B cell (primary cell): Measurements from ENCODE around the gene SKP1. TPM values are rescaled to one million over a fixed set of nuclear protein-coding genes. Genes with fewer than 3 reads are reported as not detected.

Experiments used
- ATAC-seq: fragments of 200-7000 bp; cut with Tn5 transposase; one replicate; pipeline ENCODE4 v1.10.0; 2021; ENCODE audit warnings: low read depth, mild to moderate bottlenecking, moderate number of reproducible peaks, moderate library complexity
- CTCF ChIA-PET: fragments of 350-600 bp; sonication (Branson Sonifier 250); formaldehyde crosslinking; loops from one replicate; lab custom pipeline; 2021; ENCODE audit warnings: antibody characterized with exemption, inconsistent platforms; lab: Charles Lee
- POLR2A ChIA-PET: fragments of 350-600 bp; sonication (Branson Sonifier 250); formaldehyde crosslinking; loops from one replicate; lab custom pipeline; 2021; ENCODE audit warnings: antibody characterized with exemption; lab: Charles Lee
- DNase-seq: peaks from one replicate; pipeline ENCODE4 v3.0.0; 2013
- H2AFZ ChIP-seq: 2 replicates; pipeline ENCODE4 v1.6.1; 2012; ENCODE audit warnings: mild to moderate bottlenecking, low read depth, low read length; ENCODE audit not compliant: insufficient read depth, poor library complexity, severe bottlenecking
- H3K27ac ChIP-seq, 2 donors: 1 replicate in 1 of 2; 2 replicates in 1 of 2; pipeline ENCODE4 v1.5.1; 2012 to 2013; ENCODE audit warnings: low read length in 2 of 2, mild to moderate bottlenecking in 2 of 2, moderate library complexity in 1 of 2
- H3K27me3 ChIP-seq, 4 experiments: fragments of 200-600 bp in 1 of 4; sonication (generic) in 1 of 4; replicated peaks in 1 of 4; 1 replicate in 2 of 4; 2 replicates in 2 of 4; pipeline versions ENCODE4 v1.6.1 to v1.7.0; 2013 to 2016; ENCODE audit warnings: low read length in 3 of 4, mild to moderate bottlenecking in 2 of 4, mixed read lengths in 1 of 4, moderate library complexity in 1 of 4; ENCODE audit not compliant: insufficient read depth in 4 of 4, control insufficient read depth in 3 of 4; ENCODE audit errors: control extremely low read depth in 1 of 4
- H3K36me3 ChIP-seq, 2 experiments: replicated peaks in 1 of 2; 1 replicate in 1 of 2; 2 replicates in 1 of 2; pipeline versions ENCODE4 v1.6.1 to v1.7.1; 2013; ENCODE audit warnings: low read length in 1 of 2; ENCODE audit not compliant: insufficient read depth in 2 of 2, control insufficient read depth in 1 of 2; ENCODE audit errors: control extremely low read depth in 1 of 2, extremely low read depth in 1 of 2
- H3K4me1 ChIP-seq, 2 donors: fragments of 200-600 bp in 1 of 2; sonication (generic) in 1 of 2; 1 replicate in 1 of 2; 2 replicates in 1 of 2; pipeline versions ENCODE4 v1.5.1 to v1.6.1; 2013 to 2017; ENCODE audit warnings: low read length in 2 of 2; ENCODE audit not compliant: control insufficient read depth in 2 of 2, insufficient read depth in 2 of 2
- H3K4me2 ChIP-seq: replicated peaks from 2 replicates; pipeline ENCODE3; 2012; ENCODE audit warnings: mild to moderate bottlenecking, low read depth, low read length; ENCODE audit not compliant: poor library complexity, severe bottlenecking
- H3K4me3 ChIP-seq, 5 experiments: fragments of 200-600 bp in 1 of 5; sonication (generic) in 1 of 5; 1 replicate in 3 of 5; 2 replicates in 2 of 5; pipeline versions ENCODE4 v1.5.1 to v1.7.0; 2011 to 2016; ENCODE audit warnings: low read length in 4 of 5, mild to moderate bottlenecking in 4 of 5, low read depth in 2 of 5, control low read depth in 1 of 5, moderate library complexity in 1 of 5; ENCODE audit not compliant: insufficient read depth in 1 of 5; ENCODE audit errors: control extremely low read depth in 1 of 5, extremely low read depth in 1 of 5
- H3K79me2 ChIP-seq: fragments of 200-600 bp; sonication (generic); one replicate; pipeline ENCODE4 v1.6.0; 2016; ENCODE audit warnings: low read length; ENCODE audit not compliant: control insufficient read depth, insufficient read depth
- H3K9ac ChIP-seq: fragments of 200-600 bp; sonication (generic); 2 replicates; pipeline ENCODE4 v1.6.1; 2017; ENCODE audit warnings: mild to moderate bottlenecking, low read length, moderate library complexity
- H3K9me3 ChIP-seq, 3 donors: one replicate each; pipeline versions ENCODE4 v1.6.1 to v1.7.1; 2013; ENCODE audit warnings: low read length in 2 of 3; ENCODE audit not compliant: control insufficient read depth in 2 of 3, insufficient read depth in 1 of 3; ENCODE audit errors: control extremely low read depth in 1 of 3
- H4K20me1 ChIP-seq: 2 replicates; pipeline ENCODE4 v1.6.0; 2012; ENCODE audit warnings: mild to moderate bottlenecking, low read length; ENCODE audit not compliant: insufficient read depth, control insufficient read depth, poor library complexity, severe bottlenecking
- H3K27ac Mint-ChIP-seq: one replicate; pipeline ENCODE4 v1.8.0; 2021; ENCODE audit warnings: mixed read lengths
- H3K27me3 Mint-ChIP-seq: one replicate; pipeline ENCODE4 v1.8.0; 2021; ENCODE audit warnings: mixed read lengths
- H3K4me1 Mint-ChIP-seq: one replicate; pipeline ENCODE4 v1.8.0; 2021; ENCODE audit warnings: mixed read lengths
- H3K4me3 Mint-ChIP-seq: one replicate; pipeline ENCODE4 v1.8.0; 2021; ENCODE audit warnings: mixed read lengths
- H3K9me3 Mint-ChIP-seq: one replicate; pipeline ENCODE4 v1.8.0; 2022; ENCODE audit warnings: mixed read lengths; ENCODE audit not compliant: insufficient read depth
- CTCF ChIP-seq: fragments of 200-600 bp; IDR thresholded peaks from one replicate; pipeline ENCODE4 v1.8.0; 2022; ENCODE audit warnings: antibody characterized with exemption, mild to moderate bottlenecking
- WGBS: methylation state at CpG from one replicate; pipeline ENCODE4 v1.1.5; 2013; ENCODE audit warnings: missing lambda C conversion rate; ENCODE audit not compliant: insufficient coverage; 5-methylcytosine and 5-hydroxymethylcytosine counted together
- intact Hi-C: fragments of 100-400 bp; cut with micrococcal nuclease; formaldehyde crosslinking; loops from one replicate; pipeline ENCODE4 v1.10.0; 2022
- polyA plus RNA-seq: library from polyadenylated mRNA; depleted of rRNA; stranded (reverse); fragments of >200 nt; gene quantifications from 2 replicates; pipeline ENCODE4 v1.2.3, GENCODE V29; 2012
- total RNA-seq, 2 donors: library from RNA; stranded (reverse); fragments of 120-200 nt in 1 of 2; gene quantifications; 1 replicate in 1 of 2; 2 replicates in 1 of 2; pipeline versions ENCODE4 v1.2.3 to v1.2.4, GENCODE V29; 2013 to 2022

Gene SKP1
- total and polyA plus RNA-seq, 2 donors (not counting 1 experiment from before 2014, with no cell fraction given) = 108 to 186 TPM

- peaks cover 64% of the 10 kb centered on the region for H4K20me1 ChIP-seq
- H3K27ac ChIP-seq = peak overlapping the region in 1 of 2 donors; percentile 29
- WGBS = 98% methylated on average over 3 of the region's 4 CpGs
- no peak overlapping the region for H3K4me3 ChIP-seq
- POLR2A ChIA-PET = interaction anchor here (0.5 to 0.6 kb wide), 2 partner anchors 111 to 1621 kb away, joined by 3 read pairs; no protein-coding TSS in a partner anchor
- H3K9ac ChIP-seq = no peak overlapping the region
- ATAC-seq = no peak
- no peaks in the 10 kb centered on the region for H3K27me3 ChIP-seq
- peaks cover 5 to 80% of the 10 kb centered on the region in 2 experiments for H3K36me3 ChIP-seq
- TF ChIP-seq CTCF = no peak
- H3K4me1 ChIP-seq = no peaks in the 10 kb centered on the region
- Mint-ChIP-seq H3K27me3 (no peaks in the 10 kb centered on the region), H3K4me1 (peaks cover 6% of the 10 kb centered on the region), H3K27ac (peak overlapping the region; percentile 15), H3K9me3 (no peaks in the 10 kb centered on the region), H3K4me3 (no peak overlapping the region)
- H3K9me3 ChIP-seq = no peaks in the 10 kb centered on the region
- CTCF ChIA-PET = interaction anchor here (0.7 to 25.7 kb wide), 10 partner anchors 8 to 107 kb away, joined by 3 to 644 read pairs (median 3); no protein-coding TSS in a partner anchor
- DNase-seq = peak; percentile 22
- no peak overlapping the region for H3K4me2 ChIP-seq
- no peak overlapping the region for H2AFZ ChIP-seq
- peaks cover 31% of the 10 kb centered on the region for H3K79me2 ChIP-seq
- intact Hi-C loops = loop anchor here (10.0 kb wide), 1 partner anchor 1032 kb away; no protein-coding TSS in a partner anchor
Observed at GRCh38 chr5:134146651-134147518, 29.9 kb downstream of the SKP1 start.
